OCI-LY1 (cell line): Measurements from ENCODE around the gene ADGRG4.
"Not testable (repeated sequence)": the region's sequence is repeated elsewhere in the genome, so short reads cannot be mapped to it uniquely, and the experiment has no call there.

Source experiments
- H2AFZ ChIP-seq: fragments of 200-600 bp; sonication (generic), shearing (Covaris generic); 2 replicates; pipeline ENCODE4 v1.6.0; 2014; ENCODE audit warnings: antibody characterized with exemption, mild to moderate bottlenecking, low read length
- H3F3A ChIP-seq: fragments of 200-600 bp; sonication (generic), shearing (Covaris generic); 2 replicates; pipeline ENCODE4 v1.6.0; 2014; ENCODE audit warnings: mild to moderate bottlenecking, antibody characterized with exemption, low read length, moderate library complexity; ENCODE audit not compliant: insufficient read depth
- H3K27ac ChIP-seq: fragments of 200-600 bp; sonication (generic); 2 replicates; pipeline ENCODE4 v1.5.1; 2014; ENCODE audit warnings: low read length, mixed run types, mild to moderate bottlenecking, low read depth; ENCODE audit not compliant: poor library complexity, severe bottlenecking
- H3K27me3 ChIP-seq: fragments of 200-600 bp; sonication (generic); 2 replicates; pipeline ENCODE4 v1.6.0; 2014; ENCODE audit warnings: antibody characterized with exemption, mild to moderate bottlenecking, low read length, moderate library complexity; ENCODE audit not compliant: insufficient read depth
- H3K36me3 ChIP-seq: fragments of 200-600 bp; sonication (generic); 2 replicates; pipeline ENCODE4 v1.6.1; 2014; ENCODE audit warnings: mild to moderate bottlenecking, antibody characterized with exemption, low read length, moderate library complexity, mixed read lengths; ENCODE audit not compliant: insufficient read depth
- H3K4me1 ChIP-seq: fragments of 200-600 bp; sonication (generic); 2 replicates; pipeline ENCODE4 v1.5.1; 2014; ENCODE audit warnings: mild to moderate bottlenecking, low read length, moderate library complexity; ENCODE audit not compliant: insufficient read depth, severe bottlenecking
- H3K4me2 ChIP-seq: fragments of 200-600 bp; sonication (generic), shearing (Covaris generic); 2 replicates; pipeline ENCODE4 v1.6.1; 2014; ENCODE audit warnings: low read length
- H3K4me3 ChIP-seq: fragments of 200-600 bp; sonication (generic); 2 replicates; pipeline ENCODE4 v1.5.1; 2014; ENCODE audit warnings: low read length, low read depth, mild to moderate bottlenecking, mixed read lengths; ENCODE audit not compliant: poor library complexity, severe bottlenecking
- H3K79me2 ChIP-seq: fragments of 200-600 bp; shearing (Covaris generic); 2 replicates; pipeline ENCODE4 v1.6.1; 2016; ENCODE audit warnings: mixed run types, low read length, mixed read lengths; ENCODE audit not compliant: insufficient read depth
- H3K9ac ChIP-seq: fragments of 200-600 bp; sonication (generic), shearing (Covaris generic); 2 replicates; pipeline ENCODE4 v1.6.1; 2014; ENCODE audit warnings: mild to moderate bottlenecking, low read length, mixed read lengths
- H3K9me2 ChIP-seq: fragments of 200-600 bp; sonication (generic), shearing (Covaris generic); 2 replicates; pipeline ENCODE4 v1.6.1; 2014; ENCODE audit warnings: low read depth, mild to moderate bottlenecking, low read length, mixed read lengths
- H3K9me3 ChIP-seq: fragments of 200-600 bp; shearing (Covaris generic); 2 replicates; pipeline ENCODE4 v1.6.1; 2014; ENCODE audit warnings: low read length, mixed read lengths
- H4K20me1 ChIP-seq: fragments of 200-600 bp; sonication (generic), shearing (Covaris generic); 2 replicates; pipeline ENCODE4 v1.6.0; 2016; ENCODE audit warnings: mild to moderate bottlenecking, low read length; ENCODE audit not compliant: insufficient read depth
- CTCF ChIP-seq: fragments of 200-600 bp; sonication (generic), shearing (Covaris generic); IDR thresholded peaks from 2 replicates; pipeline ENCODE4 v1.5.1; 2017; ENCODE audit warnings: mild to moderate bottlenecking, antibody characterized with exemption, low read length, moderate library complexity, mixed read lengths
- EZH2 ChIP-seq: fragments of 200-600 bp; sonication (generic), shearing (Covaris generic); IDR thresholded peaks from 2 replicates; pipeline ENCODE4 v1.8.0; 2017; ENCODE audit warnings: borderline replicate concordance, mixed run types, mild to moderate bottlenecking, antibody characterized with exemption, low read length, moderate library complexity, mixed read lengths

ADGRG4 gene

GRCh38 chrX:136273986-136274385 is 26.8 kb upstream of the ADGRG4 start:
- Histone ChIP-seq H3K9me3 (no peaks in the 10 kb centered on the region), H3K4me1 (peaks cover 7% of the 10 kb centered on the region), H3K4me3 (no peak overlapping the region), H3K36me3 (no peaks in the 10 kb centered on the region), H3K9me2 (no peaks in the 10 kb centered on the region), H3F3A (no peaks in the 10 kb centered on the region), H3K27me3 (no peaks in the 10 kb centered on the region), H4K20me1 (no peaks in the 10 kb centered on the region), H3K27ac (no peak overlapping the region), H3K9ac (no peak overlapping the region), H3K4me2 (no peak overlapping the region), H2AFZ (no peak overlapping the region), H3K79me2 (no peaks in the 10 kb centered on the region)
- TF ChIP-seq EZH2 = no peak
- TF ChIP-seq CTCF = no peak

- no peak overlapping the region for H3K9ac ChIP-seq
- H3K4me1 ChIP-seq = peaks cover 7% of the 10 kb centered on the region
- no peaks in the 10 kb centered on the region for H3K9me2 ChIP-seq
- H3K4me3 ChIP-seq = no peak overlapping the region
- no peak overlapping the region for H3K4me2 ChIP-seq
- H3K79me2 ChIP-seq = no peaks in the 10 kb centered on the region
- H3F3A ChIP-seq = no peaks in the 10 kb centered on the region
- no peaks in the 10 kb centered on the region for H3K9me3 ChIP-seq
- no peak overlapping the region for H2AFZ ChIP-seq
- H3K36me3 ChIP-seq = no peaks in the 10 kb centered on the region
- no peak for TF ChIP-seq EZH2
- no peak for TF ChIP-seq CTCF
- H3K27me3 ChIP-seq = no peaks in the 10 kb centered on the region
- H4K20me1 ChIP-seq = no peaks in the 10 kb centered on the region
- H3K27ac ChIP-seq = no peak overlapping the region
These were observed 25.2 kb upstream of the ADGRG4 start for GRCh38 chrX:136275553-136275952.

GRCh38 chrX:136286375-136286774 is 14.4 kb upstream of the ADGRG4 start:
- not testable (repeated sequence) for H3F3A ChIP-seq

GRCh38 chrX:136291824-136292223 is 8.9 kb upstream of the ADGRG4 start:
- no peaks in the 10 kb centered on the region for H3F3A ChIP-seq
- TF ChIP-seq EZH2 (no peak), CTCF (no peak)
- no peaks in the 10 kb centered on the region for H3K9me2 ChIP-seq
- H3K27ac ChIP-seq = no peak overlapping the region
- H3K36me3 ChIP-seq = no peaks in the 10 kb centered on the region
- H3K79me2 ChIP-seq = no peaks in the 10 kb centered on the region
- H3K4me1 ChIP-seq = no peaks in the 10 kb centered on the region
- H3K4me3 ChIP-seq = no peak overlapping the region
- no peaks in the 10 kb centered on the region for H3K9me3 ChIP-seq
- H4K20me1 ChIP-seq = no peaks in the 10 kb centered on the region
- H3K27me3 ChIP-seq = no peaks in the 10 kb centered on the region
- H2AFZ ChIP-seq = no peak overlapping the region
- H3K9ac ChIP-seq = no peak overlapping the region
- H3K4me2 ChIP-seq = no peak overlapping the region

More at GRCh38 chrX:136286375-136286774, 14.4 kb upstream of the ADGRG4 start:
- H3K36me3 ChIP-seq, H3K4me2 ChIP-seq, H3K9ac ChIP-seq, H4K20me1 ChIP-seq, H2AFZ ChIP-seq, H3K9me2 ChIP-seq, H3K4me1 ChIP-seq, H3K79me2 ChIP-seq, H3K27ac ChIP-seq, H3K4me3 ChIP-seq, H3K27me3 ChIP-seq, H3K9me3 ChIP-seq: not testable (repeated sequence)
